Heart left ventricle (tissue), 16 donors: ENCODE measurements around the gene CD53. TPM values are rescaled to one million over a fixed set of nuclear protein-coding genes. Genes with fewer than 3 reads are reported as not detected.
"Not testable (repeated sequence)": the region's sequence is repeated elsewhere in the genome, so short reads cannot be mapped to it uniquely, and the experiment has no call there.

Experiments used
- ATAC-seq, 4 donors: fragments of 200-7000 bp; cut with Tn5 transposase; one replicate each; pipeline ENCODE4 v1.9.1; 2020 to 2022; ENCODE audit warnings: moderate library complexity in 4 of 4, mild to moderate bottlenecking in 3 of 4, moderate number of reproducible peaks in 1 of 4
- DNase-seq, 5 donors: peaks; one replicate each; pipeline ENCODE4 v3.0.0-alpha.2; 2020
- H3K27ac ChIP-seq, 12 donors: fragments of 200-600 bp; sonication (generic) in 4 of 12; one replicate each; pipeline versions ENCODE4 v1.5.0 to v1.8.0; 2016 to 2022; ENCODE audit warnings: mild to moderate bottlenecking in 2 of 12
- H3K27me3 ChIP-seq, 9 donors: fragments of 200-600 bp; sonication (generic) in 2 of 9; one replicate each; pipeline versions ENCODE4 v1.5.1 to v1.8.0; 2016 to 2022; ENCODE audit warnings: mild to moderate bottlenecking in 3 of 9
- H3K36me3 ChIP-seq, 9 donors: fragments of 200-600 bp; sonication (generic) in 2 of 9; one replicate each; pipeline versions ENCODE4 v1.5.0 to v1.8.0; 2018 to 2022; ENCODE audit warnings: mild to moderate bottlenecking in 2 of 9
- H3K4me1 ChIP-seq, 12 donors: fragments of 200-600 bp; sonication (generic) in 4 of 12; one replicate each; pipeline versions ENCODE4 v1.5.0 to v1.8.0; 2016 to 2022; ENCODE audit warnings: mild to moderate bottlenecking in 3 of 12
- H3K4me3 ChIP-seq, 12 donors: fragments of 200-600 bp; sonication (generic) in 4 of 12; one replicate each; pipeline versions ENCODE4 v1.5.0 to v1.8.0; 2017 to 2022; ENCODE audit warnings: mild to moderate bottlenecking in 9 of 12, moderate library complexity in 4 of 12
- H3K9me3 ChIP-seq, 12 donors: fragments of 200-600 bp; sonication (generic) in 4 of 12; one replicate each; pipeline versions ENCODE4 v1.5.0 to v1.8.0; 2016 to 2022; ENCODE audit warnings: mild to moderate bottlenecking in 1 of 12
- POLR2A ChIP-seq, 2 donors: fragments of 450-650 bp; IDR thresholded peaks; one replicate each; pipeline ENCODE4 v1.6.1; 2017; ENCODE audit warnings: antibody characterized with exemption in 2 of 2, mild to moderate bottlenecking in 2 of 2, moderate library complexity in 2 of 2
- WGBS, 4 donors: extraction: QIAGEN DNeasy Blood & Tissue Kit in 2 of 4; methylation state at CpG; one replicate each; pipeline versions ENCODE4 v1.1.5 to v1.1.7; 2013 to 2018; 5-methylcytosine and 5-hydroxymethylcytosine counted together
- intact Hi-C, 10 donors: fragments of 100-400 bp; cut with DNase I; formaldehyde crosslinking; loops; one replicate each; pipeline versions ENCODE4 v1.11.1 to v1.14.2; 2022
- polyA plus RNA-seq, 2 donors: library from polyadenylated mRNA; stranded (reverse); fragments of 200-250 nt; gene quantifications; one replicate each; pipeline ENCODE4 v1.2.3, GENCODE V29; 2013
- total RNA-seq, 9 donors: library from RNA; depleted of rRNA in 2 of 9; stranded (reverse); fragments of >200 nt in 2 of 9; fragmentation: NEBNext Ultra II Directional in 3 of 9; extraction: Animal tissue kit (Norgen Biotek cat#: 25700) in 3 of 9; gene quantifications; one replicate each; pipeline versions ENCODE4 v1.1.0 to v1.2.4, GENCODE V29; 2016 to 2023
- TF ChIP-seq, protein P1 (sequence below), 12 donors: fragments of 200-600 bp; sonication (generic) in 4 of 12; IDR thresholded peaks; one replicate each; pipeline versions ENCODE4 v1.5.0 to v1.8.0; 2018 to 2022; ENCODE audit warnings: antibody characterized with exemption in 12 of 12, mild to moderate bottlenecking in 5 of 12
- donor health status: ischemic (EF 13 %, LVEDD 7.1; RV severe dilation, severe dysfunction).
- donor health status: healthy with polysubstance abuse.
- donor health status: DM: no; HTN: yes; CAD: no.
- donor health status: DM: no; HTN: no; CAD: no.
- donor health status: ischemic (EF 25% LVEDD 6.9; RV normal size, moderate dysfunction).
- donor health status: ischemic (EF 25% LVEDD 5.7; RV mildly dilated, moderate dysfunction).
- donor health status: healthy.
- donor health status: DM: yes; HTN: yes; CAD: no.
- donor health status: ischemic (EF 35%, LVEDD 5.7; RV mildly dilated, moderate dysfunction).
- donor health status: nonischemic (EF 11% LVEDD 7.7; RV severe dilation, severe dysfunction).
- donor health status: DM: yes; HTN: yes; CAD: no.
- donor health status: PGD.
- donor health status: ischemic (EF 29% LVEDD 5.4; RV normal size, mild dysfunction).
- donor health status: nonischemic (EF 23%, LVEDD 6.1; RV moderate dilation, normal function).

CD53 gene
- total and polyA plus RNA-seq, 11 donors = 3.7 to 101 (median 8.0) TPM

DNA sequence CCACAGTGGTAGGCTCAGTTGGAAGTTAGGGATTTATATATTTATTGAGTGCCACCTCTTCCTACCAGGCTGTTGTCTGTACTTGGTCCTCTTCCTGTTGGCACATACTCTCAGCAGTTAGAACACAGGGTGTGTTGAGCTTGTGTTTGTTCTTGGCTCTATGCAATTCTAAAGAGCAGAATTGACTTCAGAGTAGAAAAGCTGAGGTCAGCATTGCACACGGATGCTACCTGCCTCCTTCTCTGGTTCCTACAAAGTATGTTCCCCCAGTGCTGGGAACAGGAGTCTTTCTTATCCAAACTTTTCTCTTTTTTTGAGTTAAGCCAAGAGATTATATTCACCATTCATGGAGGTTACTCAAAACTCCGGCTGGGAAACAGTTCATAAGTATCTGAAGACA, 16.5 kb upstream of the CD53 start:
- no peak overlapping the region for H3K4me3 ChIP-seq
- 74 to 83% (median 80%) methylated on average over 2 of the region's 2 CpGs for WGBS, 4 donors
- TF ChIP-seq POLR2A (IDR thresholded peaks at IDR 0.05) = no peak
- TF ChIP-seq, protein P1, sequence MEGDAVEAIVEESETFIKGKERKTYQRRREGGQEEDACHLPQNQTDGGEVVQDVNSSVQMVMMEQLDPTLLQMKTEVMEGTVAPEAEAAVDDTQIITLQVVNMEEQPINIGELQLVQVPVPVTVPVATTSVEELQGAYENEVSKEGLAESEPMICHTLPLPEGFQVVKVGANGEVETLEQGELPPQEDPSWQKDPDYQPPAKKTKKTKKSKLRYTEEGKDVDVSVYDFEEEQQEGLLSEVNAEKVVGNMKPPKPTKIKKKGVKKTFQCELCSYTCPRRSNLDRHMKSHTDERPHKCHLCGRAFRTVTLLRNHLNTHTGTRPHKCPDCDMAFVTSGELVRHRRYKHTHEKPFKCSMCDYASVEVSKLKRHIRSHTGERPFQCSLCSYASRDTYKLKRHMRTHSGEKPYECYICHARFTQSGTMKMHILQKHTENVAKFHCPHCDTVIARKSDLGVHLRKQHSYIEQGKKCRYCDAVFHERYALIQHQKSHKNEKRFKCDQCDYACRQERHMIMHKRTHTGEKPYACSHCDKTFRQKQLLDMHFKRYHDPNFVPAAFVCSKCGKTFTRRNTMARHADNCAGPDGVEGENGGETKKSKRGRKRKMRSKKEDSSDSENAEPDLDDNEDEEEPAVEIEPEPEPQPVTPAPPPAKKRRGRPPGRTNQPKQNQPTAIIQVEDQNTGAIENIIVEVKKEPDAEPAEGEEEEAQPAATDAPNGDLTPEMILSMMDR (IDR thresholded peaks at IDR 0.05) = no peak
- no peaks in the 10 kb centered on the region for H3K9me3 ChIP-seq
- H3K27ac ChIP-seq = no peak overlapping the region
- H3K27me3 ChIP-seq = peaks cover 0 to 11% (median 0%) of the 10 kb centered on the region in 9 donors
- intact Hi-C loops = no loop called here
- ATAC-seq (no peak), DNase-seq (no peak)
- no peaks in the 10 kb centered on the region for H3K36me3 ChIP-seq
- no peaks in the 10 kb centered on the region for H3K4me1 ChIP-seq

DNA sequence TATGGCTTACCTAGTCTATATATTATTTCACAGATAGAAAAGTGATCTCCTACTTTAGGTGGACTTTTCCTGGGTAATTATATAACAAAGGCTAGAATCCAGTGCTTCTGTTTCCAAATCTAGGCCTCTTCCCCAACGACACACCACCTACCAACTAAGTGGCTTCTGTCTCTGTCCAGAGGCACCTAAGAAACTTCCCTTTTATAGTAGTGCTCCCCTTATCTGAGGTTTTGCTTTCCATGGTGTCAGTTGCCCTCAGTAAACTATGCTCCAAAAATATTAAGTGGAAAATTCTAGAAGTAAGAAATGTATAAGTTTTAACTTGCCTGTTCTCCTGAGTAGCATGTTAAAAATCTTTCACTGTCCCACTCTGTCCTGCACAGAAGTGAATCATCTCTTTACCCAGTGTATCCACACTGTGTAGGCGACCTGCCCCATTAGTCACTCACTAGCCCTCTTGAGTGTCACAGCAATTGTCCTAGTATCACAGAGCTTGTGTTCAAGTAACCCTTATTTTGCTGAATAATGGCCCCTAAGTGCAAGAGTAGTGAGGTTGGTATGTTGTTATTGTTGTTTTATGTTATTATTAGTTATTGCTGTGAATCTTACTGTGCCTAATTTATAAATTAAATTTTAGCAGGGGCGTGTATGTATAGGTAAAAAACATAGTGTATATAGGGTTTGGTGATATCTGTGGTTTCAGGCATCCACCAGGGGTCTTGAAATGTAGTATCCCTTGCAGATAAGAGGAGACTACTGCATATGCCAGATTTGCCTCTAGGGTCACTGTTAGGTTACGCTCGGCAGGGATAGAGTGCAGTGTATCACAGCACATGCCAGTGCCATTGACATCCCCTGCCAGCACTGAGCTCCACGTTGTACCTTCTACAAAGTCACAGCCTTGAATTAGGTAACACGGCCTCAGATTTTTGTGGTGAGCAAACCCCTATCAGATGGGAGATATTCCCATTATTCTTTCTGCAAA, 14.7 kb upstream of the CD53 start:
- H3K4me1 ChIP-seq = no peaks in the 10 kb centered on the region
- H3K36me3 ChIP-seq = no peaks in the 10 kb centered on the region
- H3K27me3 ChIP-seq = peaks cover 0 to 7% (median 0%) of the 10 kb centered on the region in 9 donors
- no peak overlapping the region for H3K4me3 ChIP-seq
- DNase-seq = no peak
- no peak for ATAC-seq
- TF ChIP-seq, protein P1 (IDR thresholded peaks at IDR 0.05) = no peak
- no peak for TF ChIP-seq POLR2A (IDR thresholded peaks at IDR 0.05)
- 39 to 54% (median 49%) methylated on average over 7 of the region's 7 CpGs for WGBS, 4 donors
- H3K9me3 ChIP-seq = peaks cover 0 to 13% (median 0%) of the 10 kb centered on the region in 12 donors
- H3K27ac ChIP-seq = no peak overlapping the region
- intact Hi-C loops = no loop called here

DNA sequence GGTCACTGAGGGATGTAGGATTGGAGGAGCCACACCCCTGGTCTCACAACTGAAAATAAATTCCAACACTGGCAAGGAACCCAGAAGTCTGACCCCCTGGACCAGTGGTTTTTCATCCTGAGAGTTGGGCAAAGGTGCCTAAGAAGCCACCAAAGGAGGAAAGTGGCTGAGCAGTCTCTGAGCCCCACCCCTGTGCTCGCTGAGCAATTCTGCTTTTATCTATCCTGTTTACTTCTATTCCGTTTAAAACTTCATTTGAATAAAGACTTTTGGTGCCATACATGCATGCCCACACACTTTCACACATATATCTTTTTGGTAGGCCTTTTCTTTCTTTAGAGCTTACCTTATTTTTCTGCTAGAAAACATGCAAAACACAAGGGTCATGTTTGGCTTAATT, 13.9 kb upstream of the CD53 start:
- WGBS, 4 donors = 57 to 67% (median 61%) methylated on average over 2 of the region's 2 CpGs
- Histone ChIP-seq H3K4me1 (no peaks in the 10 kb centered on the region), H3K36me3 (no peaks in the 10 kb centered on the region), H3K27ac (no peak overlapping the region), H3K27me3 (peaks cover 0 to 4% (median 0%) of the 10 kb centered on the region in 9 donors), H3K4me3 (no peak overlapping the region), H3K9me3 (peaks cover 0 to 17% (median 0%) of the 10 kb centered on the region in 12 donors)
- intact Hi-C loops = no loop called here
- no peak for DNase-seq
- TF ChIP-seq POLR2A (IDR thresholded peaks at IDR 0.05) = no peak
- TF ChIP-seq, protein P1 (IDR thresholded peaks at IDR 0.05) = no peak
- no peak for ATAC-seq

DNA sequence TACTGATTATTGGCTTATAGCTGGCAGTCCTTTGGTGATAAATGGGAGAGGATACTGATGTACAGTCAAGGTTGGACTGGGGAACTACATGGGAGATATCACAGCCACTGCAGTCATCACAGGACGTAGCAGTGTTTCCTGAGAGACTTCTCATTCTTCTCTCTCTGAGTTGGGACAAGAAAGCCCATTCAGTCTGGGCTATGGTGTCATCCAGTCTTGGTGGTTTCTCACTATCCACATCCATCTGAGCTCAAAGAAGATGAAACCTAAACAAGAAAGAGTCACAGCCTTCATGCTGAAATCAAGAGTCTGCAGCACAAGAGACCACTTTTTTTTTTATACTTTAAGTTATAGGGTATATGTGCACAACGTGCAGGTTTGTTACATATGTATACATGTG, 12.8 kb upstream of the CD53 start:
- TF ChIP-seq, protein P1 (IDR thresholded peaks at IDR 0.05) = no peak
- TF ChIP-seq POLR2A (IDR thresholded peaks at IDR 0.05) = no peak
- ATAC-seq = no peak
- Histone ChIP-seq H3K27me3 (peaks cover 0 to 4% (median 0%) of the 10 kb centered on the region in 9 donors), H3K4me3 (no peak overlapping the region), H3K4me1 (no peaks in the 10 kb centered on the region), H3K27ac (no peak overlapping the region), H3K36me3 (no peaks in the 10 kb centered on the region), H3K9me3 (peaks cover 0 to 26% (median 2%) of the 10 kb centered on the region in 12 donors)
- intact Hi-C loops = no loop called here
- no peak for DNase-seq
- 64 to 77% (median 67%) methylated on average over 2 of the region's 2 CpGs for WGBS, 4 donors

DNA sequence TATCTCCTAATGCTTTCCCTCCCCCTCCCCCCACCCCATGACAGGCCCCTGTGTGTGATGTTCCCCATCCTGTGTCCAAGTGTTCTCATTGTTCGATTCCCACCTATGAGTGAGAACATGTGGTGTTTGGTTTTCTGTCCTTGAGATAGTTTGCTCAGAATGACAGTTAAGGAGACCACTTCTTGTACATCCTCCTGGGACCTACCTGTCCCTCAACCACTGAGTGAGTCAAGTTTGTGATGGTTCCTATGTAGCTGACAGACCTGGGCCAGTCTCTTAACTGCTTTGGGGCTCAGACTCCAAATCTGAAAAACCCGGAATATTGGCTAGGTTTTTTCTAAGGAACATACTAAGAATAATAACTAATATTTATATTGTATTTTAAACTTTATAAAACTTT, 12.3 kb upstream of the CD53 start:
- ATAC-seq, H3K27me3 ChIP-seq, H3K36me3 ChIP-seq, H3K4me3 ChIP-seq, DNase-seq, H3K4me1 ChIP-seq, H3K27ac ChIP-seq, intact Hi-C loops: not testable (repeated sequence)
- peaks cover 0 to 30% (median 3%) of the 10 kb centered on the region in 12 donors for H3K9me3 ChIP-seq
- WGBS, 4 donors = 68 to 97% (median 73%) methylated on average over 1 to 2 of the region's 2 CpGs

DNA sequence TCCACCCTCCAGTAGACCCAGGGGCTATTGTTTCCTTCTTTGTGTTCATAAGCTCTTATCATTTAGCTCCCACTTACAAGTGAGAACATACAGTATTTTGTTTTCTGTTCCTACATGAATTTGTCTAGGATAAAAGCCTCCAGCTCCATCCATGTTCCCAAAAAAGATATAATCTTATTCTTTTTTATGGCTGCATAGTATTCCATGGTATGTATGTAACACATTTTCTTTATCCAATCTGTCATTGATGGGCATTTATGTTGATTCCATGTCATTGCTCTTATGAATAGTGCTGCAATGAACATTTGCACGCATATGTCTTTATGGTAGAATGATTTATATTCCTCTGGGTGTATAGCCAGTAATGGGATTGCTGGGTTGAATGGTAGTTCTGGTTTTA, 11.0 kb upstream of the CD53 start:
- WGBS, 4 donors = 68 to 80% (median 75%) methylated on average over 1 of the region's 1 CpG
- H3K27me3 ChIP-seq, H3K4me1 ChIP-seq, H3K36me3 ChIP-seq, intact Hi-C loops, DNase-seq, H3K4me3 ChIP-seq, ATAC-seq, H3K27ac ChIP-seq: not testable (repeated sequence)
- peaks cover 0 to 41% (median 3%) of the 10 kb centered on the region in 12 donors for H3K9me3 ChIP-seq
